Endometrial microvascular endothelial cells (primary cell): ENCODE data around the gene PARP8. TPM values are rescaled to one million over a fixed set of nuclear protein-coding genes. Genes with fewer than 3 reads are reported as not detected.
"Not testable (repeated sequence)": the region's sequence is repeated elsewhere in the genome, so short reads cannot be mapped to it uniquely, and the experiment has no call there.

ENCODE experiments used
- in situ Hi-C: cut with HindIII; loops from 2 replicates; pipeline ENCODE4 v1.10.0; 2017; ENCODE audit warnings: low sequenced_read_pairs, low pct_unique_long_range_greater_than_20kb; ENCODE audit errors: inconsistent ontology term
- total RNA-seq: library from RNA; depleted of rRNA; stranded (reverse); fragments of >200 nt; gene quantifications from one replicate; pipeline ENCODE4 v1.2.3, GENCODE V29; 2015; ENCODE audit errors: inconsistent ontology term

The PARP8 gene
- total RNA-seq: 0.09 TPM

DNA sequence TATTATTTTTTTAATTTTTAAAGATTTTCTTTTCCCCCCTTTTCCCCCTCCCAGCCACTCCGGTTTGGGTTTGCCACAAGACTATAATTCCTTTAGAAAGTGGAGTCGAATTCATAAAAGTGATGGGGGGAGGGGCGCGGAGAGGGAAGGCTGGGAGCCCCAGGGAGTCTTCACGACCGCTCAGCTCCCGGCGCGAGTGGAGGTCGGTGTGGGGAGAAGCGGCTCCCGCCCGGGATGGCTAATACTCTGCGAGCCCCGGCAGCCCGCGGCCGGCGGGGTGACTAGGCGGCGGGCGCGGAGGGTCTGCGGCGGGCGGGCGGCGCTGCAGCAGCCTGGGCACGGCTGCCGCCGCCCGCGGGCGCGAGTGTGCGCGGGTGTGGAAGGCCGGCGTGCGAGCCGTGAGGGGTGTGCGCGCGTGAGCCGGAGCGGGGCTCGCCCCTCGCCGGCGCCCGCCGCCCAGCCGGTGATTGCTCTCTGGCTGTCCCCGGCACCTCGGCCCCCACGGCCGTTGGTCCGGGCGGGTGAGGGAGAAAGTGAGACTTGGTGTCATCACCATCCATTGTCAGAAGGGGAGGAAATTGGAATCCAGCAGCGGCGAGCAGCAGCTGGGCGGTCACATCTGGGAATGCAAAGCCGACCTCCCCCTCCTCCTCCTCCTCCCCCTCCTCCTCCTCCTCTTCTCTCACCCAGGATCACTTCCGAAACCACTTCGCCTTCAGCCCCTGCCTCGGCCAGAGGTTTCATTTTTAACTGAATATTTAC is at the start of gene PARP8:
TSS of gene PARP8 (plus strand) at position 377 of the 762 bp plus-strand sequence. CDS start 459 bp downstream, outside the sequence.
- in situ Hi-C loops: no loop called here

GRCh38 chr5:50623666-50624065 is 42.8 kb upstream of the PARP8 start:
- in situ Hi-C loops: no loop called here

DNA sequence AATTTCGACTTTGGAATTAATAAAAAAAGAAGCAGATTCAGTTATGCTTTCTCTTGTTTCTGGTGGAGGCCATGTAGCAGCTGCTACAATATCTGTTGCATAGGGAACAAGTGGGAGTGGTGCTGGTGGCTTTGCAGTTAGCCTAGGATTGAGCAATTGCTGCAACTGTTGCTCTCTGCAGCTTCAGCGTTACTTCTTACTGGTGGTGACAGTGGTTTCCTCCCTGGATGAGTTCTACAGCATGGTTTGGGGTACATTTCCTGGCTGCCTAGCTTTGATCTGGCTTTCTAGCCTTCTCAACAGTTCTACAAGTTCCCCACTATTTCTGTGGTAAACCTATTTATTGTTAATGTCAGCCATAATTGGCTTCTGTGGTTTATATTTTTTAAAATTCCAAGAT is 31.6 kb upstream of the PARP8 start:
- in situ Hi-C loops: not testable (repeated sequence)

GRCh38 chr5:50637576-50637975 is 28.9 kb upstream of the PARP8 start:
- in situ Hi-C loops: not testable (repeated sequence)

- in situ Hi-C loops: no loop called here
Observed at GRCh38 chr5:50646591-50646990, 19.8 kb upstream of the PARP8 start.

DNA sequence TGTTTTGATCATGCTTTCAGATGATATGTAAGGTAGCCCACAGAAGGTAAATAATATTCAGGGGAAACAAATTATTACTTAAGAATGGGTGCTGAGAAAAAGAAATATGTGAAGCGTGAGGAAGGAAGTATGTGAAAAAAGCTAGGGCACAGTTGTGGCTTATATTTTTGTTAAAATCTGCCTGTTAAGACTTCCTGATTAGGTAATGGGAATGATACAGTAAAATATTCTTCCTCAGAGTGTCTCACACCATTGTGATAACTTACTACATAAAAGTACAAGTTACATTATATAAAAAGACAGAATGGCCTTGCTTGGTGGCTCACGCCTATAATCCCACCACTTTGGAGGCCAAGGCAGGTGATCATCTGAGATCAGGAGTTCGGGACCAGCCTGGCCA is 18.7 kb upstream of the PARP8 start:
- in situ Hi-C loops: no loop called here

DNA sequence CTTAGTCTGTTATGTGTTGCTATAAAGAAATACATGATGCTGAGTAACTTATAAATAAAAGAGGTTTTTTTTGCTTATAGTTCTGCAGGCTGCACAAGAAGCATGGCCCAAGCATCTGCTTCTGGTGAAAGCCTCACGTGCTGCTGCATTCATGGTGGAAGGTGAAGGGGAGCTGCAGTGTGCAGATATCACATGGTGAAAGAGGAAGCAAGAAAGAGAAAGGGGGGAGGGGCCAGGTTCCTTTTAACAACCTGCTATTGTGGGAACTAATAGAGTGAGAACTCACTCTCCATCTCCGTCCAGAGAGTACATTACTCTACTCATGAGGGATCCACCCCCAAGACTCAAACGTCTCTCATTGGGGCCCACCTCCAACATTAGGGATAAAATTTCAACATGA is 12.5 kb upstream of the PARP8 start:
- in situ Hi-C loops: no loop called here

DNA sequence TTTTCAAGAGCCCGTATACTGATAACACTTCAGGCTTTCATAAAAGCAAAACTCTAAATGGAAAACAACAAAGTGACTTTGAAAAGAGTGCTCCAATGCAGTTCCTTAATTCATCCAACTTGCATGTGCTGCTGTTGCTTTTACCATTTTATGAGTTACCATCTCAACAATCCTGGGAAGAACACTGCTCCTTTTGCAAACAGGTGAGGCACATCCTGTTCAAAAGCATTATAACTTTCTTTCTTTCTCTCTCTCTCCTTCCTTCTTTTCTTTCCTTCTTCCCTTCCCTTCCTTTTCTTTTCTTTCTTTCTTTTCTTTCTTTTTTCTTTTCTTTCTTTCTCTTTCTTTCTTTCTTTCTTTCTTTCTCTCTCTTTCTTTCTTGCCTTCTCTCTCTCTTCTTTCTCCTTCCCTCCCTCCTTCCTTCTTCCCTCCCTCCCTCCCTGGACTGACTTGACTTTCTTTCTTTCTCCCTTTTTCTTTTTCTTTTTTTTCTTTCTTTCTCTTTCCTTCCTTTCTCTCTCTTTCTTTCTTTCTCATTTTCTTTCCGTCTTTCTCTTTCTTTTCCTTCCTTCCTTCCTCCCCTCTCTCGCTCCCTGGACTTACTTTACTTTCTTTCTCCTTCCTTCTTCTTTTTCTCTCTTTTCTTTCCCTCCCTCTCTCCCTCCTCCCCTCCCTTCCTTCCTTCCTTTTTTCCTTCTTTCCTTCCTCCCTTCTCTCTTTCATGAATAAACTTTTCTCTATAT is 11.2 kb upstream of the PARP8 start:
- in situ Hi-C loops: no loop called here

DNA sequence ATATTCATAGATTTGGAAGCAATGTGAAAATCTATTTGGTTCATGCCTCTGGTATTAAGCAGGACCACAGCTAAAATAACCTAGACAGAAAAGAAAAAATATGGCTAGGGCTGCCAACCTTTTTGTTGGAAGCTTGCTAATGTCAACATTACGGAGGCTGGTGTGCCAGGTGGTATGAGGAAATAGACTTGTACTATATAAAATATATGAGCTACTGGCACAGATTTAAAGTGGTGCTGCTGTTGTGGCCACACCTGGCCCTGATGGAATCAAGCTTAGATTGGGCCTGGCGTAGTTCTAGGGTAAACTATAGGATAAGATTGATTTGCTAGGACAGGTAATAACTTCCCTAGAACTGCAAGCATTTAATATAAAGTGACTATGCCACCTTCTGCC is 10.6 kb upstream of the PARP8 start:
- in situ Hi-C loops: no loop called here

DNA sequence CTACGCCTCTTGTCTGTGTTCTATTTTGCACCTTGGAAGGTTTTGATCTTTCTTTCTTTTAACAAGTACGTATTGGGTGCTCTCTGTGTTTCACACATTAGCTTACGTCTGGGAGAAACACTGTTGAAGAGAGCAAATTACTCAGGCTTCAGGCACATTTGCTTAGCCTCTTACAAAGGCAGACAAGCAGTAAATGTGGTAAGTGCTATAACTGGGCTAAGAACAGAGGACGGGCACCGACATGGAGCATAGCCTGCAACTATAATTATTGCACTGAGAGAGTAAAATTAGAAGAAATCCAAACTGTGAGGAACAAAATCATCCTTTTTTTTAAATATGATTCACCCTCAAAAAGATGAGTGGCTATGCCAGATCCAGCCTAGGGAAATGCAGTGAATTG is 9.4 kb upstream of the PARP8 start:
- in situ Hi-C loops: no loop called here

DNA sequence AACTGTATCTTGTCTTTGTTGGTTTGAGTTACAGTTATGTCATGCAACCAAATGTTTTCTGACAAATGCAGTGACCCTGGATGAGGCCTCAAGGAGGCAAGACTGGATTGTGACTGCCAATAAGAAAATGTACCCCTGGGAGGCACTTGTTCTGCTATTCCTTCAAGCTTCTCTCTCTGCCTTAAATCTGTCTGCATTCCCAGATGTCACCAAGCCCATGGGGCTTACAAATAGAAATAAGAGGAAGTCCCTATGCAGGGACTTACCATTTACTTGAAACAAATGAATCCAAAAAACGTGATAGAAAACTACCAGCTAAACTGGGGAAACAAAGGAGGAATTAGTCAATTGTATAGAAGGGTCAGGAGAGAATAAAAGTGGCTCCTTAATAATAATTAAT is 8.2 kb upstream of the PARP8 start:
- in situ Hi-C loops: no loop called here

- in situ Hi-C loops: no loop called here
Observed at GRCh38 chr5:50663636-50664035, 2.8 kb upstream of the PARP8 start.

- in situ Hi-C loops: no loop called here
Observed at GRCh38 chr5:50665091-50665490, 1.3 kb upstream of the PARP8 start.

DNA sequence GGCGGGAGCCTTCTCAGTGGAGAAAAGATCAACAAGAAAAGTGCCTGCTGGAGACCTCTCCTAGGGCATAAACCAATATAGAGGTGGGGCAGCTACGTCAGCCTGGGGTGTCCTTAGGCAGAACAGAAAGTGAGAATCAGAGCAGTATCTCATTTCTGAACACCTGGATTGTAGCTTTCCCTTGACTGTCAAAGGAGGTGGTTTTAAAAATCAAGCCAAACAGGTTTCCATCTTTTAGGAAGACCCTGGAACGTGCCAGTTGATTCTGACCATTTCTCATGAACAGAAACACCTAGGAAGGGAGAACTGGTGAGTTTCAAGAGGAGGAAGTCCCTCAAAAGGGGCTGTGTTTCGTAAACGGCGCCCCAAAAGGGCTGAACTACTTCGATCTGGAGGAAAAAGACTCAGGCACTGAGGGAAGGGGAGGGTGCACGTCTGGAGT is 655 bp upstream of the PARP8 start:
- in situ Hi-C loops: not testable (repeated sequence)

GRCh38 chr5:50667023-50667652 is 701 bp downstream of the PARP8 start:
- in situ Hi-C loops: no loop called here

GRCh38 chr5:50667653-50668595 is 1.5 kb downstream of the PARP8 start:
- in situ Hi-C loops: no loop called here

- in situ Hi-C loops: not testable (repeated sequence)
Observed at GRCh38 chr5:50668636-50669035, 2.2 kb downstream of the PARP8 start.

GRCh38 chr5:50672663-50673062 is 6.2 kb downstream of the PARP8 start:
- in situ Hi-C loops: no loop called here

- in situ Hi-C loops: not testable (repeated sequence)
Observed at GRCh38 chr5:50673444-50673843, 7.0 kb downstream of the PARP8 start.
